GM18858 (cell line): Measurements from ENCODE around the gene BNC2.

ENCODE experiments used
- ATAC-seq: cut with Tn5 transposase; IDR thresholded peaks from one replicate; pipeline ENCODE4 v1.9.1; 2021; ENCODE audit not compliant: unreplicated experiment

BNC2 gene

GRCh38 chr9:16611001-16611400, 259.5 kb downstream of the BNC2 start:
- ATAC-seq: no peak

GRCh38 chr9:16610538-16610937, 259.9 kb downstream of the BNC2 start:
- no peak for ATAC-seq

DNA sequence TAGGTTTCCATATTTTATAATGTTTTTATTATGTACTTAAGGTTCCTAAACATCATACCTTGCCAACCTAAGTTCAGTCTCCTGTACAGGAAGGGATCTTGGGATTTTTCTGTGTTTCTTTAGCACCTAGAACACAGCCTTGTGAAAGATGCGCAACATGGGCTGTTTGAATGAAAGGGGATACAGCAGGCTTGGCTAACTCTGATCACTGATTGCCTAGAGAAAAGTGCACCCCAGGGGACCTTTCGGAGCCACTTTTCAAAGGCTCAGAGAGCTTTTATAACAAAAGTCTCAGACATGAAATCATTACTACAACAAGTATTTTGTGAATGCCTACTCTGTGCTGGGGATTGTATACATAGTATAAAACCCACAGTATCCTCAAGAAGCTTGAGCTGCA, 261.6 kb downstream of the BNC2 start:
- no peak for ATAC-seq

- no peak for ATAC-seq
These were observed 268.0 kb downstream of the BNC2 start for GRCh38 chr9:16602494-16602893.

GRCh38 chr9:16601991-16602390, 268.5 kb downstream of the BNC2 start:
- ATAC-seq: no peak

DNA sequence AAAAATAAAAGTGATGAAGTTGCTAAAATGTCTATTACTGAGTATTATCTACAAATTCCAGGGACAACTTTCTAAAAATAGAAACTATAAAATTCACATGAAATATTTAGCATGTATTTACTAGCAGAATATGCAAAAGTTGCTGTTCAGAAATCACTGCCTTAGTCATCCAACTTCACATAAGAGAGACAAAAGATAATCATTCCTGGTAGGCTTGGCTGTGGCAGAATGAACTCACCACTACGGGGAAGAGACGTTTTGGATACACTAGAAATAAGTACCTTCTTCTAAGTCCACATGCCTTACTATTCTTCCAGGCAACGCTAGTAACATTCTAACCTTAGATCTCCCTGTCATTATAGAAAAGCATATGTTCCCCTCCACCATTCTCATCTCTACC, 272.2 kb downstream of the BNC2 start:
- ATAC-seq: no peak

- ATAC-seq: no peak
These were observed 273.3 kb downstream of the BNC2 start for GRCh38 chr9:16597136-16597535.

DNA sequence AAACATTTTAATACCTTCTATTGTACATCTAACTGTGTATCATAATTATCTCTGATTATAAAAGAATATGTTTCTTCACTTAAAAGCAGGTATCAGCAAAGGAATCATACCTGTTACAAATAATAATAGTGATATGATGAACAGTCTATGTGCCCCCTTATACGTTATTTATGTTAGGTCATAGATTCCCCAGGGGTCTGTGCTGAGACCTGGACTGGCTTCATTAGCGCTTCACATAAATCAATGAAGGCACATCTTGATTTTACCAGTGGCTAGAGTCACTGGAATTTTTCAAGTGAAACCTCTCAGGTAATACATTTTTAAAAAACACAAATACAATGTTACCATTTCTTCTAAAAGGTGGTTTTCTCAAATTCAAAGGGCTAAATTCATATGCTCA, 275.2 kb downstream of the BNC2 start:
- ATAC-seq: no peak

DNA sequence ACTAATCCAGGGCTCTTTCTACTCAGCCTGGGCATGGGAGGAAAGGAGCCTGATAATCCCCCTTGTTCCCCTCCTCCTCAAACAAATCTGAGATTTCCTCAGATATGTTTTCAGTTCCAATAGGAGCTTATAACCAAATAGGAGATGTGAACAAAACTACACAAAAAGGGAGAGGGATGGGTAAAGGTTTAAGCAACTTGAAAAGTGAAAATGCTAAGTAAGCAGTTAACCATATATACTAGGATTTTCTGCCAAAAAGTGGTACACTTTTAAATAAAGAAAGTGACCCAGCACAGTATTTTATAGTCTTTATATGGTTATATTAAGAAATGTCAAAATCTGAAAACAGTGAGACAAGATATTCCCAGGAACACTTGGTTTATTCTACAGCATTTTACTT, 275.7 kb downstream of the BNC2 start:
- no peak for ATAC-seq

DNA sequence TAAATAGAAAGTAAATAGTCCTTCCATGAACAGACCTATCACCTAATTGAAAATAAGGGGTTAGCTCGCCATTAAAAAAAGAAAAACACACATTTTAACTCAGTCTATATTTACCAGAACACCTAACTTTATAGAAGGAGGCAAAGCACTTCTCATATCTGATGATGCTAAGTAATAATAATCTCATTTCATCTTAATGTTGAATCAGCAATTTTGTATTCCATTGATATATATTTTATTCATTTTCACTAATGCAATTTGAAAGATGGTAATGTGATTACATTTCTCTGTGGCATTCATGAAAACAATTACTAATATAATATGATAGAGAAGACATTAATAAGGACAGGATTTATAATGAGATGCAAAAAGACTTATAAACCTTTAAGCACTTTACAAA, 276.7 kb downstream of the BNC2 start:
- no peak for ATAC-seq

- no peak for ATAC-seq
These were observed 279.4 kb downstream of the BNC2 start for GRCh38 chr9:16591092-16591491.

DNA sequence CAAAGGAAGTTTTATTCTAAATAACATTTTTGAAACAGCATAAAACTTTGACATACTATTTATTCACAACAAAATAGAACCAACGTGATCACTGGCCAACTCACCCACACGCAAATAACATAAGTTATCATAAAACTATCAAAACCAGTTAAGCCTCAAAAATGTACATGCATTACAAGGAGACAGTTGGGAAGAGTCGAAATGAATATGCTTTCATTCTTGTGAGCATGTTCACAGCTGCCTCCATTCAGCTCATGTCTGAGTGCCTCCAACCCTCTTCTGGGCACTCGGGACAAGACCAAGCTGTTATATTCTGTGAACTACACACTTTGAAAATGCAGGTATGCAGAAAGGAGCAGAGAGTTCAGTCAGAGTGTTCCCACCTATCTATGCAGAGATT, 284.9 kb downstream of the BNC2 start:
- ATAC-seq: no peak

- ATAC-seq: no peak
These were observed 290.5 kb downstream of the BNC2 start for GRCh38 chr9:16579872-16580432.

DNA sequence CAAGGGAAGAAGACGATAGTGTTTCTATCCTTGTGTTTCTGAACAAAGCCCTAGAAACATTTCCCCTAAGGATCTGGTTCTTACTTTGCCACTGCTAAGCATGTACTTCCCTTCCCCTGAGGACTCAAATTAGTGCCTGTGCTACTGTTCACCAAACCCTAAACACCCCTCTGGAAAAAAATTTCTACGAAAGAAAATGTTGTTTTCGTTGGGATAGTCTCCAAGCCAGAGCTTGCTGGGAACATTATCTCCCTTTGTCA, 294.6 kb downstream of the BNC2 start:
- no peak for ATAC-seq

GRCh38 chr9:16575142-16575985, 295.1 kb downstream of the BNC2 start:
- no peak for ATAC-seq

- ATAC-seq: no peak
These were observed 298.3 kb downstream of the BNC2 start for GRCh38 chr9:16572005-16572734.

DNA sequence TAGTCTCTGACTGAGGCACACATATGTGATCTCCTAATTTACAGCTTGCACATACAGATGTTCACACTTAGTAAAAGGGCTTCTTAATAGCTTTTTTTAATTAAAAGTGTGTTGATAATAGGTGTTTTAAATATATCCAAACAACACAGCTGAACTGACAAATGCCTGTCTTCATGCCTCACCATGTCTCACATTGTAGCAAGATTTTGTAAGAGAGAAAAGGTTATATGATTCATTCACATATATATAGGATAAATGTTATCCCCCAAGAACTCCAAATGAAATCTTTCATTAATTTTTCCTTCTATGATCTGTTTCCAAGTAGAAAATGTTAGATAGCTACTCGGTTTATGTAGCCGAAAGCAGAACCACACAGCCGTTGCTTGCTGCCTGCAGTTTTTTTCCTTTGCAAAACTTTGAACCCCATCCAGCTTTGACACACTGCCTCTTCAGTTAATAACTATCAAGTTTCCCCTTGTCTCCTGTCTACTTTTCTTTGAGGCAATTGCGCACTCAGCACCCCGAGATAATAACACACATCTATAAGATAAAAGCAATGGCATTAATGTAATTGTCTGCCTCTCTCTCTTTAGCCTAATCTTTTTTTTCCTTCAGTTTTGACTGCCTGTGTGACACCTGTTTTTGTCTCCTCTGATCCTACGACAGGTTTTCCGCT, 299.2 kb downstream of the BNC2 start:
- no peak for ATAC-seq

- no peak for ATAC-seq
These were observed 307.0 kb downstream of the BNC2 start for GRCh38 chr9:16563446-16563845.

GRCh38 chr9:16561121-16561520, 309.3 kb downstream of the BNC2 start:
- ATAC-seq: no peak

GRCh38 chr9:16559418-16560188, 310.9 kb downstream of the BNC2 start:
- ATAC-seq: no peak

- no peak for ATAC-seq
These were observed 314.7 kb downstream of the BNC2 start for GRCh38 chr9:16555802-16556201.
